Activated B cell treated with CpG ODN at 0.5 μM for 24 hours (primary cell): ENCODE results near the gene PRPF8. TPM values are rescaled to one million over a fixed set of nuclear protein-coding genes. Genes with fewer than 3 reads are reported as not detected.

ENCODE experiments used
- ATAC-seq: fragments of 200-7000 bp; cut with Tn5 transposase; one replicate; pipeline ENCODE4 v1.10.0; 2021; ENCODE audit warnings: low read depth, mild to moderate bottlenecking, moderate library complexity
- CTCF ChIA-PET: fragments of 350-600 bp; sonication (Branson Sonifier 250); formaldehyde crosslinking; loops from one replicate; lab custom pipeline; 2021; ENCODE audit warnings: antibody characterized with exemption; lab: Charles Lee
- POLR2A ChIA-PET: fragments of 350-600 bp; sonication (Branson Sonifier 250); formaldehyde crosslinking; loops from one replicate; lab custom pipeline; 2021; ENCODE audit warnings: antibody characterized with exemption; lab: Charles Lee
- DNase-seq: peaks from one replicate; pipeline ENCODE4 v3.0.0; 2022
- H3K27ac Mint-ChIP-seq: one replicate; pipeline ENCODE4 v1.8.0; 2020; ENCODE audit warnings: mixed read lengths
- H3K27me3 Mint-ChIP-seq: one replicate; pipeline ENCODE4 v1.8.0; 2021; ENCODE audit warnings: mixed read lengths
- H3K36me3 Mint-ChIP-seq: one replicate; pipeline ENCODE4 v1.8.0; 2021; ENCODE audit warnings: low read depth, mixed read lengths
- H3K4me1 Mint-ChIP-seq: one replicate; pipeline ENCODE4 v1.8.0; 2021; ENCODE audit warnings: mixed read lengths
- H3K4me3 Mint-ChIP-seq: one replicate; pipeline ENCODE4 v1.8.0; 2020; ENCODE audit warnings: mild to moderate bottlenecking, mixed read lengths
- H3K9me3 Mint-ChIP-seq: one replicate; pipeline ENCODE4 v1.8.0; 2020; ENCODE audit warnings: mixed read lengths
- intact Hi-C: fragments of 100-400 bp; cut with micrococcal nuclease; formaldehyde crosslinking; loops from one replicate; pipeline ENCODE4 v1.15.1; 2024
- total RNA-seq: library from RNA; stranded (reverse); gene quantifications from 2 replicates; pipeline ENCODE4 v1.2.3, GENCODE V29; 2022
- TF ChIP-seq, protein P1 (sequence below): fragments of 200-600 bp; IDR thresholded peaks from one replicate; pipeline ENCODE4 v1.8.0; 2022; ENCODE audit warnings: antibody characterized with exemption, mild to moderate bottlenecking

The PRPF8 gene
- 401 and 442 TPM in 2 replicates for total RNA-seq

DNA sequence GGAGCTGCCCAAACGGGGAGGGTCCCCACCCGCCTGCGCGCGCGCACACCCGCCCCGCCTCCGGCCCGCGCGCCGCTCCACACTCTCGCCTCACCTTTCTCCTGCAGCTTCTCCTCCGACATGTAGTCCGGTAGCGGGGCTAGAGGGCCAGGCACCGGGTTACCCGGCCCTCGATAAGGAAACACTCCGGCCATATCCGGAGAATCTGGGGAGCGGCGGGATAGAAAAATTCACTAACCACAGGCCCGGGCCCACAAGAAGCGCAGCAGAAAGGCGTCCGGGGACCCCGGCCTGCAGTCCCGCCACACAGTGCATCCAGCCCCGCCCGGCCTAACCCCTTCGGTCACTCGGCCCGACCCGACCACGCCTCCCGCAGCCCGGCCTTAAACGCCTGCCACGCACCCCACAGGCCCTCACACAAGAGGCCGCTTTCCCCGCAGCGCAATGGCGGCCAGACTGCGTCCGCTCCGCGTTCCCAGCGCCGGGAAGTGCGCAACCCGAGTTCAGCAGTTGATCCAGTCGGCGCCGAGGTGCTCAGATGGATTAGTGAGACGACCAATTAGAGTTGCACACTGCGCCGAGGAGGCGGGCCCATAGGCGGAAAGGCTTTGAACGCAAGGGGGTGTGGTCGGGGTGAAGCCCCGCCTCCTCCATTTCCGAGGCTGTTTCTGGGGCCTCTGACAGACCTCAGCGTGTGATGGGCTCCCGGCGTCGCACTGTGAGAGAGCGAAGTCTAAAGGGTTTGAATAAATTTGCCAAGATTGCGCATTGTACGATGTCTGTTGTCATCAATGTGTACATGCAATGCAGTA lies at the start of gene PRPF8:
TSS of gene PRPF8 (minus strand) at position 490 of the 812 bp plus-strand sequence. CDS start at position 194, 296 bp downstream.
- H3K4me3 Mint-ChIP-seq = peak within 1 kb of the TSS; percentile 100
- peak within 1 kb of the TSS; percentile 96 for H3K27ac Mint-ChIP-seq
- TF ChIP-seq, protein P1, sequence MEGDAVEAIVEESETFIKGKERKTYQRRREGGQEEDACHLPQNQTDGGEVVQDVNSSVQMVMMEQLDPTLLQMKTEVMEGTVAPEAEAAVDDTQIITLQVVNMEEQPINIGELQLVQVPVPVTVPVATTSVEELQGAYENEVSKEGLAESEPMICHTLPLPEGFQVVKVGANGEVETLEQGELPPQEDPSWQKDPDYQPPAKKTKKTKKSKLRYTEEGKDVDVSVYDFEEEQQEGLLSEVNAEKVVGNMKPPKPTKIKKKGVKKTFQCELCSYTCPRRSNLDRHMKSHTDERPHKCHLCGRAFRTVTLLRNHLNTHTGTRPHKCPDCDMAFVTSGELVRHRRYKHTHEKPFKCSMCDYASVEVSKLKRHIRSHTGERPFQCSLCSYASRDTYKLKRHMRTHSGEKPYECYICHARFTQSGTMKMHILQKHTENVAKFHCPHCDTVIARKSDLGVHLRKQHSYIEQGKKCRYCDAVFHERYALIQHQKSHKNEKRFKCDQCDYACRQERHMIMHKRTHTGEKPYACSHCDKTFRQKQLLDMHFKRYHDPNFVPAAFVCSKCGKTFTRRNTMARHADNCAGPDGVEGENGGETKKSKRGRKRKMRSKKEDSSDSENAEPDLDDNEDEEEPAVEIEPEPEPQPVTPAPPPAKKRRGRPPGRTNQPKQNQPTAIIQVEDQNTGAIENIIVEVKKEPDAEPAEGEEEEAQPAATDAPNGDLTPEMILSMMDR = no peak
- H3K36me3 Mint-ChIP-seq = peaks cover 47% of the 10 kb centered on the region
- no peaks in the 10 kb centered on the region for H3K27me3 Mint-ChIP-seq
- CTCF ChIA-PET = interaction anchor here (2.2 kb wide), 1 partner anchor 99 kb away, joined by 9 read pairs; no protein-coding TSS in a partner anchor
- H3K4me1 Mint-ChIP-seq = peaks cover 33% of the 10 kb centered on the region
- peak; percentile 99 for ATAC-seq
- peak; percentile 95 for DNase-seq
- no peaks in the 10 kb centered on the region for H3K9me3 Mint-ChIP-seq
- POLR2A ChIA-PET = interaction anchor here (0.6 to 2.1 kb wide), 19 partner anchors 11 to 970 kb away, joined by 3 to 43 read pairs (median 4); partner anchors contain the start of genes INPP5K, RILP, RPA1 and SMYD4
- intact Hi-C loops = loop anchor here (1.0 to 2.0 kb wide), 6 partner anchors 15 to 144 kb away; partner anchors contain the start of genes RILP, SLC43A2 and SMYD4

DNA sequence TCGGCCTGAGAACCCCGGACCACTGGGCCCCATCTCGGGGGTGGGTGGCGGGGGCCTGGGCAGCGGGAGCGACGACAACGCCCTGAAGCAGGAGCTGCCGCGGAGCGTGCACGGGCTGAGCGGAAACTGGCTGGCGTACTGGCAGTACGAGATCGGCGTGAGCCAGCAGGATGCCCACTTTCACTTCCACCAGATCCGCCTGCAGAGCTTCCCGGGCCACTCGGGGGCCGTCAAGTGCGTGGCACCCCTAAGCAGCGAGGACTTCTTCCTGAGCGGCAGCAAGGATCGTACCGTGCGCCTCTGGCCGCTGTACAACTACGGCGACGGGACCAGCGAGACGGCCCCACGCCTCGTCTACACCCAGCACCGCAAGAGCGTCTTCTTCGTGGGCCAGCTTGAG lies 49.1 kb upstream of the PRPF8 start:
- Mint-ChIP-seq H3K27me3 (no peaks in the 10 kb centered on the region), H3K4me1 (peaks cover 37% of the 10 kb centered on the region), H3K4me3 (no peak overlapping the region), H3K36me3 (peaks cover 61% of the 10 kb centered on the region), H3K9me3 (no peaks in the 10 kb centered on the region), H3K27ac (peak overlapping the region; percentile 18)
- DNase-seq (no peak), ATAC-seq (no peak)
- TF ChIP-seq, protein P1 = no peak
- ChIA-PET POLR2A (interaction anchor here (0.5 to 4.5 kb wide), 5 partner anchors 11 to 50 kb away, joined by 3 to 67 read pairs (median 19); partner anchors contain the start of gene WDR81), CTCF (interaction anchor here (0.6 to 3.8 kb wide), 4 partner anchors 12 to 50 kb away, joined by 4 to 24 read pairs (median 14); no protein-coding TSS in a partner anchor)
- intact Hi-C loops = loop anchor here (1.0 to 2.0 kb wide), 2 partner anchors 9 to 37 kb away; partner anchors contain the start of gene WDR81

DNA sequence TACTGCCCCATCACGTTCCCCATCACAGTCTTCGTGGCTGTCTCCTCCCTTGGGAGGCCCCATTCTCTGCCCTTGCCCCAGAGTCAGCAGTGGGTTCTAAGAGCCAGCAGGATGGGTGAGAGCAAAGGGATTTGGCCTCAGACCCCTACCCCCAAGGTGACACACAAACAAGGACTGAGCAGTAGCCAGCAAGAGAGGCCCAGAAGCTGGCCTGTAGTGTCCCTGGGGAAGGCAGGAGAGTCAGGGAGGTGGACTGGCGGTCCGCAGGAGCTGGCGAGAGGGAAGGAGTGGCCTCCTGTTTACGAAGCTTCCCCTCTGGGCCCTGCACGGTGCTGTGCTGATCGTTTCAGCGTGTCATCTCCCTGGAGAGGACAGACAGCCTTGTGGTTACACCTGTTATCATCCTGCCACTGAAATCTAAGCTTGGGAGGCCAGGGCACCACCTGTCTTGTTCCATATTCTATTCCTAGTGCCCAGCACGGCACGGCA lies 48.2 kb upstream of the PRPF8 start:
- CTCF ChIA-PET = interaction anchor here (1.1 to 3.8 kb wide), 4 partner anchors 11 to 51 kb away, joined by 4 to 24 read pairs (median 14); no protein-coding TSS in a partner anchor
- intact Hi-C loops = loop anchor here (1.0 to 2.0 kb wide), 2 partner anchors 9 to 38 kb away; partner anchors contain the start of gene WDR81
- TF ChIP-seq, protein P1 = no peak
- peak overlapping the region; percentile 65 for H3K4me3 Mint-ChIP-seq
- H3K9me3 Mint-ChIP-seq = no peaks in the 10 kb centered on the region
- no peaks in the 10 kb centered on the region for H3K27me3 Mint-ChIP-seq
- ATAC-seq (peak; percentile 90), DNase-seq (peak; percentile 60)
- POLR2A ChIA-PET = interaction anchor here (0.5 to 4.5 kb wide), 15 partner anchors 10 to 243 kb away, joined by 3 to 67 read pairs (median 7); partner anchors contain the start of genes RPA1, SMYD4 and WDR81
- peaks cover 63% of the 10 kb centered on the region for H3K36me3 Mint-ChIP-seq
- peaks cover 43% of the 10 kb centered on the region for H3K4me1 Mint-ChIP-seq
- H3K27ac Mint-ChIP-seq = peak overlapping the region; percentile 88

DNA sequence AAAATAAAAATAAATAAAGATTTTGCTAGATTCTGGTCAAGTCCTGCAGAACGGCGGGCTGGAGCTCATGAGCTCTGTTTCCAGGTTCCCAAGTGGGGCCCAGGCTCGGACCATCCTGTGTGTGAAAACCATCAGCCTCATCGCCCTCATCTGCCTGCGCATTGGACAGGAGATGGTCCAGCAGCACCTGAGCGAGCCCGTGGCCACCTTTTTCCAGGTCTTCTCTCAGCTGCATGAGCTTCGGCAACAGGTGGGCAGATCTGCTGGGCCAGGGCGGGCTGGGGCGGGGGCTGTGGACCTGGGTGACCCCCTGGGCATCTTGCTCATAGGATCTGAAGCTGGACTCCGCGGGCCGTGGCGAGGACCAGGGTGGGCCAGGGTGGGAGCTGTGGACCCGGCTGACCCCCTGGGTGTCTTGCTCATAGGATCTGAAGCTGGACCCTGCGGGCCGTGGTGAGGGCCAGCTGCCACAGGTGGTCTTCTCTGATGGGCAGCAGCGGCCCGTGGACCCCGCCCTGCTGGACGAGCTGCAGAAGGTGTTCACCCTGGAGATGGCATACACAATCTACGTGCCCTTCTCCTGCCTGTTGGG lies 47.7 kb upstream of the PRPF8 start:
- H3K27ac Mint-ChIP-seq = peak overlapping the region; percentile 88
- peak overlapping the region; percentile 65 for H3K4me3 Mint-ChIP-seq
- POLR2A ChIA-PET = interaction anchor here (0.5 to 4.5 kb wide), 14 partner anchors 9 to 243 kb away, joined by 3 to 67 read pairs (median 8); partner anchors contain the start of genes RPA1, SMYD4 and WDR81
- H3K36me3 Mint-ChIP-seq = peaks cover 61% of the 10 kb centered on the region
- H3K4me1 Mint-ChIP-seq = peaks cover 46% of the 10 kb centered on the region
- no peaks in the 10 kb centered on the region for H3K9me3 Mint-ChIP-seq
- ATAC-seq (no peak), DNase-seq (no peak)
- no peaks in the 10 kb centered on the region for H3K27me3 Mint-ChIP-seq
- intact Hi-C loops = loop anchor here (2.0 kb wide), 1 partner anchor 38 kb away; no protein-coding TSS in a partner anchor
- TF ChIP-seq, protein P1 = no peak
- CTCF ChIA-PET = interaction anchor here (1.1 to 3.8 kb wide), 4 partner anchors 11 to 51 kb away, joined by 4 to 24 read pairs (median 14); no protein-coding TSS in a partner anchor
